ACHN (cell line): Measurements from ENCODE around the gene ABCA3.

Experiments
- DNase-seq: peaks from one replicate; pipeline ENCODE4 v3.0.0-alpha.2; 2015
- in situ Hi-C: cut with HindIII; loops from 2 replicates; pipeline ENCODE4 v1.10.0; 2017; ENCODE audit warnings: low sequenced_read_pairs, low pct_ligation_motif_present, low pct_unique_long_range_greater_than_20kb

The ABCA3 gene

GRCh38 chr16:2325791-2326190, 14.7 kb downstream of the ABCA3 start:
- no peak for DNase-seq
- in situ Hi-C loops: no loop called here

DNA sequence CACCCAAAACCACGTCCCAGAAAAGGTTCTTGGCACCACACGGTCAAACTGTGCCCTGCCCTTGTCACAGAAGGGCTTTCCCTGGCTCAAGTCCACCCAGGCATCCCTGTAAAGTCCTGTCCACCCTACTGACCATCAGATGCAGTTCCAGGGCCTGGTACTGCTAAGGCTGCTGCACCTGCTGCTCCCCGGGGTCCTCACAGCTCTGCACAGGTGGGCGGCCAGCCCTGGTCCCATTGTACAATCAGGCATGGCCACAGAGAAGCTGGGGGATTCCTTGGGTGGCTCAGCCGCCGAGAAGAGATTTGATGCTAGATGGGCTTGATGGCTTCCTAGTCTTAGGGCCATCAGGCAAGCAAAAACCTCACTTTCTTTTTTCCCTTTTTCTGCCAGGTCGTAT, 15.3 kb downstream of the ABCA3 start:
- no peak for DNase-seq
- in situ Hi-C loops: no loop called here

DNA sequence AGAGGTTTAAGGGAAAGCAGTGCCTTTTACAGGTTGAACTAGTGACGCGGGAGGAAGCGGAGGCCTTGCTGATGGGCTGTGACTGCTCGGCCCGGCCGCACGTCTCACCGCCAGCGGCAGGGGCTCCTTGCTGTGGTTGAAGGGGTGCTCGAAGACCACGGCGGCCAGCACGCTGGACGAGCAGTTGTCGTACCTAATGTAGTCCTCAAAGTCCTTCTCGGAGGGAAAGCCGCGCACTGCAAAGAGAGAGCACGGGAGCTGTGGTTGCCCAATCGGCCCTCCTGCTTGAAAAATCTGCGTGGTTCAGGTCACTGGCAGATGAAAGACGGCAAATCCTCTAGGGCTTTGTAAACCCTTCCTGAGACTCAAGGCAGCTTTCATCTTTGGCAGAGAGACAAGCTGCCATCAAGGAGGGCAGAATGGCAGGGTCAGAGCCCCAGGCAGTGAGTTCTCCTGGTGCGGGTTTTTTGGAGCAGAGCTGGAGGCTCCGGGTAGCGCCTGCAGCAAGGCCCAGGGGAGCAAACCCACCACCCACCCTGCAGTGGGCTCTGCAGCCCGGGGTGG, 16.1 kb downstream of the ABCA3 start:
- no peak for DNase-seq
- in situ Hi-C loops: no loop called here

GRCh38 chr16:2323701-2324100, 16.8 kb downstream of the ABCA3 start:
- in situ Hi-C loops: no loop called here
- DNase-seq: no peak

GRCh38 chr16:2319606-2320005, 20.9 kb downstream of the ABCA3 start:
- in situ Hi-C loops: no loop called here
- DNase-seq: no peak

GRCh38 chr16:2317231-2318020, 23.1 kb downstream of the ABCA3 start:
- in situ Hi-C loops: no loop called here
- no peak for DNase-seq

DNA sequence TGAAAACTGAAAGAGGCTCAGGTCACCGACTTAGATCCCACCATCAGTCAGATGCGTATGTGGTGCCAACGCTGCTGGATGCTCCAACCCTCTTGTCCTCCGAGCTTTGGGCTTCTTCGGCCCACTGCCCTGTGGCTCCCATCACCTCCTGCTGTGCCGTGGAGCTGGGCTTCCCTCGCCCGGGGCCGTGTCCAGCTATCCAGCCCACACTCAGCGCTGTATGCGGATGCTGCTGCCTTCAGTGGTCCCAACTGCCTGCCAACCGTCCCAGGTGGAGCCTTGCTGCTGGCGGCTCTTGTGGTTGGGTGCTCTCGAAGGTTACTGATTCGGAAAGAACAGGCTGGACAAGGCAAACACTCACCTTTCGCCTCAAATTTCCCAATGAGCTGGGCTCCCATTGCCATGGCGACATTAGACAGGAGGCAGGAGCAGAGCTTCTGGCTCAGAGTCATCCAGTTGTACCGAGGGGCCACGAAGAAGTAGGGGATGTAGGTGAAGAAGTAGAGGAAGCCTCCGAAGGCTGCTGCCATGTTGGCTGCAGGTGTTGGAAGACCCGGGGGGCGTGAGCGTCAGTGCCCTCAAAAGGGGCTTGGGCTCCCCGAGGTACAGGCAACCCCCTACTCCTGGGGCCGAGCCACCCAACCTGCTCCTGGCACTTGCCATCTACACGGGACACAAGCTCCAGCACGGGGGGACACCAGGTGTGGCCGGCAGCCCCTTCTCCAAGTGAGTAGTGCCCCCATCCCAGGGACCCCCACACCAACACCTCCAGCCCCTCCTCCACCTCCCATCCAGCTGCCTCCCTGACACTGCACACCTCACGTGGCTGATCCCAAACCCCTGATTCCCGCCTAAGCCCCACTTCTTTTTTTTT, 32.2 kb downstream of the ABCA3 start:
- in situ Hi-C loops: no loop called here
- DNase-seq: no peak

DNA sequence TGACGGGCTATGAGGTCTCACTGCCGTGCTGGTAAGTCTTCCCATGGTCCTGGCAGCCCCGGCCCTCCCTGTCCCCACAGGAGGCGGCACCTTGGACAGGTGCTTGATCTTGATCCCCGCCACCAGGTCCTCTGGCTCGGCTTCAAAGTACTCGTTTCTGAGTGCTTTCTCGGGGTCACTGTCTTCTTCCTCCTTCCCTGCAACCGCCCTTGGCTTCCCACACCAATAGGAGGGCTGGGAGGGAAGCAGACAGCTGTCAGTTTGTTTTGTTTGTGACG, 40.7 kb downstream of the ABCA3 start:
- in situ Hi-C loops: no loop called here
- DNase-seq: no peak

DNA sequence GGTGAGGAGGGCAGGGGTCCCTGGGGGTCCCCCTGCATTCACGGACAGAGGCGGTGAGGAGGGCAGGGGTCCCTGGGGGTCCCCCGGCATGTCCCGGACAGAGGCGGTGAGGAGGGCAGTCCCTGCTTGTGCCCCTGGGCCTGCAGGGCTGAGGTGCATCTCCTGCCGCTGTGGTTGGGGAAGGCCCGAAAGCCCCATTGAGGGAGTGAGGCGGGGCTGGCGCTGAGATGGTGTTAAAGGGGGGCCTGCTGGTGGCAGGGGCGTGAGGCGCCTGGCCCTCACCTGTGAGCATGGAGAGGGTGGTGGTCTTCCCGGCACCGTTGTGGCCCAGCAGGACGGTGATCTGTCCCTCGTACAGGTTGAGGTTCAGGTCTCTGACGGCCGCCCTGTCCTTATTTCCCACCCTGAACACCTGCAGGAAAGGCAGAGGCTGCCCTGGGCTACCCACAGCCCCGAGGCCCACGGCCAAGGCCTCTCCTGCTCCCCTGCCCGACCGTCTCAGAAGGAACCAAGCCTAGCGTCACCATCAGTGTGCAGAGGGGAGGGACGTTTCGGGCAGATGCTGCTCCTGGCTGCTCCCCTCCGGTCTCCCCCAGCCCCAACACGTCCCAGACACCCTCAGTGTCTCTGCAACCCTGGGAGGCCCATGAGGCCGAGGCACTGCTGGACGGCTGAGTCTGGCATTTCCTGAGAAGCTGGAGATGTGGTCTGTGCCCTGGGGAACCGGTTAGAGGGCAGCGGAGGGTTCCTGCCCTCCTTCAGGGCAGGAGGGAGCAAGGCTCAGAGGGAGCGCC, 41.2 kb downstream of the ABCA3 start:
- DNase-seq: no peak
- in situ Hi-C loops: no loop called here

- in situ Hi-C loops: no loop called here
- DNase-seq: no peak
Observed at GRCh38 chr16:2298621-2299020, 41.9 kb downstream of the ABCA3 start.

DNA sequence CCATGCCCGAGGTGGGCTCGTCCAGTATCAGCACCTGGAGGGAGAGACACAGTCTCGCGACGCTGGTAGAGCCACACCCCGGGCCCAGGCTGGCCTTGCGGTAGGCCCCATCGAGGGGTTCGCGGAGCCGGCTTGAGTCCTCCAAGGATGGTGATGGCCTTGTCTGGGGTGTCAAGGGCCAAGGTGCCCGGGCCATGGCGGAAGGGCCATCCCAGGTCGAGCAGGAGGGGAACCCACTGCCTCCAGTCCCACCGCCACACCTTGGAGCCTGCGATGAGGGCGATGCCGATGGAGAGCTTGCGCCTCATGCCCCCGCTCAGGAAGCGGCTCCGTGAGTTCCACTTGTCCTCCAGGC, 43.0 kb downstream of the ABCA3 start:
- no peak for DNase-seq
- in situ Hi-C loops: no loop called here

- in situ Hi-C loops: no loop called here
- peak; percentile 45 for DNase-seq
Observed at GRCh38 chr16:2296661-2297505, 43.6 kb downstream of the ABCA3 start.

DNA sequence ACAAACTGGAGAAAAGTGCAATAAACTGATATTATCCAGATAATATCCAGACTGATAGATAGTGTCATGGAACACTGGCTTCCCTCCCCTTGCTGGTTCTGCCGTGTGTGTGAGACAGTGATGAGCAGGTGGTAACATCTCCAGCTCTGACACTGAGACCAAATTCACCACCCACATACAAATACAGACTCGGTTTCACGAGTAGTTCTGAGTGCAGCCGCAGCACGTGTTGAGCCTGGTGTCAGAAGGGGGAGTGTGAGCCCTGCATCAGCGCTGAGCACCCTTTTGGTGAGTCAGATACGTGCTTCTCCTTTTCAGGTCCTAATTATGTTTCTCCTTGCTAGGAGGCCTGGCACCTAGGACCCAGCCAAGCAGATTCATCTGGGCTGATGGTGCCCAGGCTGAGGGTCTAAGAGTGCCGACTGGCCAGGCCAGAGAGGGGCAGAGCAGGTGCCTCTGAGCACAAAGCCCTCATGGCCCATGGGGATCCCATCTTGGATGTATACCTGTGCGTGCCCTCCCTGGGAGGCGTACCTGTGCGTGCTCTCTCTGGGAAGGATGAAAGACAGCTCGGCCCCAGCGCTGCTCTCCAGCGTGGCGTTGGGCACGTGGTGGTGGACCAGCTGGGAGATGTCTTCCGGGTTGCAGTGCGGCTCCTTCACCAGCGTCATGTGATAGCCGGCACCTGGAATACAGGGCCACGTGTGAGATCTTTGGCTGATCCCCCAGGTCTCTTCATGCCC, 45.3 kb downstream of the ABCA3 start:
- DNase-seq: no peak
- in situ Hi-C loops: no loop called here

DNA sequence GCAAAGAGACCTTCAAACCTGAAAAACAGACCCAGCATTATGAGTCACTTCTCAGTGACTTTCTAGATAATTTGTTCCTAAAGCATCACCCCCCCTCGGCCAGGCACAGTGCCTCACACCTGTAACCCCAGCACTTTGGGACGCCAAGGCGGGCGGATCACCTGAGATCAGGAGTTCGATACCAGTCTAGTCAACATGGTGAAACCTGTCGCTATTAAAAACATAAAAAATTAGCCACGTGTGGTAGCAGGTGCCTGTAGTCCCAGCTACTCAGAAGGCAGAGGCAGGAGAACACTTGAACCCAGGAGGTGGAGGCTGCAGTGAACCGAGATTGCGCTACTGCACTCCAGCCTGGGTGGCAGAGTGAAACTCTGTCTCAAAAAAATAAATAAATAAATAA, 48.3 kb downstream of the ABCA3 start:
- in situ Hi-C loops: no loop called here
- DNase-seq: no peak

DNA sequence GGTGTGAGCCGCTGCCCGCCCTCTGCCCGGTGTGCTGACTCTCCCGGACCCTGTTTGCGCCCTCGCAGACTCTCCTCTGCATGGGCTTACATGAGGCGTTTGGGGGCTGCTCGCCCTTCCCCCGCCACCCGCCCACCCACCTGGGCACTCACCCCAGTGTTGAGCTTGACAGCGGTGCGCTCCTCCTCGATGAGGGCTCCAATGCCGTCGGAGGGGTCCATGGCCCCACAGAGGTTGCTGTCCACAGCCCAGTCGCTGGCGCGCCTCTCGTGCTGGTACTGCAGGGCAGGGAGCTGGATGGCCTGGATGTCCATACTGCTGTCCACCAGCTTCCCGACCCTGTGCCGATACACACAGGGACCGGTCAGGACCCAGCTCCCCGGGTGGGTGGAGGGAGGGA, 51.2 kb downstream of the ABCA3 start:
- no peak for DNase-seq
- in situ Hi-C loops: no loop called here

- in situ Hi-C loops: no loop called here
- no peak for DNase-seq
Observed at GRCh38 chr16:2288726-2289125, 51.8 kb downstream of the ABCA3 start.

GRCh38 chr16:2287916-2288547, 52.5 kb downstream of the ABCA3 start:
- in situ Hi-C loops: no loop called here
- DNase-seq: no peak
